GM18505 (cell line): ENCODE measurements around the gene PRR16.

Source experiments
- ATAC-seq: cut with Tn5 transposase; IDR thresholded peaks from one replicate; pipeline ENCODE4 v1.9.1; 2021; ENCODE audit not compliant: unreplicated experiment
- POLR2A ChIP-seq: IDR thresholded peaks from 4 replicates; pipeline ENCODE4 v1.6.1; 2011; ENCODE audit warnings: borderline replicate concordance; ENCODE audit not compliant: insufficient read depth, insufficient read length; ENCODE audit errors: extremely low read depth

Gene PRR16

GRCh38 chr5:120550358-120550757 lies 86.3 kb downstream of the PRR16 start:
- no peak for TF ChIP-seq POLR2A
- no peak for ATAC-seq

GRCh38 chr5:120552638-120553037 lies 88.5 kb downstream of the PRR16 start:
- no peak for ATAC-seq
- TF ChIP-seq POLR2A = no peak

- no peak for ATAC-seq
- TF ChIP-seq POLR2A = no peak
Measured at GRCh38 chr5:120555345-120555744, 91.2 kb downstream of the PRR16 start.

- ATAC-seq = no peak
- no peak for TF ChIP-seq POLR2A
Measured at GRCh38 chr5:120564013-120564412, 99.9 kb downstream of the PRR16 start.

- no peak for TF ChIP-seq POLR2A
- no peak for ATAC-seq
Measured at GRCh38 chr5:120567066-120567465, 103.0 kb downstream of the PRR16 start.

- TF ChIP-seq POLR2A = no peak
- ATAC-seq = no peak
Measured at GRCh38 chr5:120567921-120568320, 103.8 kb downstream of the PRR16 start.

- no peak for ATAC-seq
Measured at GRCh38 chr5:120568711-120569110, 104.6 kb downstream of the PRR16 start.

GRCh38 chr5:120576588-120576987 lies 112.5 kb downstream of the PRR16 start:
- no peak for ATAC-seq
- no peak for TF ChIP-seq POLR2A

More at GRCh38 chr5:120568711-120569110, 104.6 kb downstream of the PRR16 start:
- no peak for TF ChIP-seq POLR2A

GRCh38 chr5:120582635-120583034 lies 118.5 kb downstream of the PRR16 start:
- no peak for TF ChIP-seq POLR2A

GRCh38 chr5:120586646-120587045 lies 122.5 kb downstream of the PRR16 start:
- no peak for TF ChIP-seq POLR2A
- ATAC-seq = no peak

More at GRCh38 chr5:120582635-120583034, 118.5 kb downstream of the PRR16 start:
- no peak for ATAC-seq

- TF ChIP-seq POLR2A = no peak
- ATAC-seq = no peak
Measured at GRCh38 chr5:120591911-120592310, 127.8 kb downstream of the PRR16 start.

GRCh38 chr5:120599576-120599975 lies 135.5 kb downstream of the PRR16 start:
- no peak for TF ChIP-seq POLR2A
- ATAC-seq = no peak

- no peak for ATAC-seq
- TF ChIP-seq POLR2A = no peak
Measured at GRCh38 chr5:120600639-120601038, 136.5 kb downstream of the PRR16 start.

GRCh38 chr5:120602033-120602432 lies 137.9 kb downstream of the PRR16 start:
- ATAC-seq = no peak
- no peak for TF ChIP-seq POLR2A

GRCh38 chr5:120604884-120605283 lies 140.8 kb downstream of the PRR16 start:
- no peak for TF ChIP-seq POLR2A
- no peak for ATAC-seq
